Kidney epithelial cell (primary cell): ENCODE data around the gene ADM. TPM values are rescaled to one million over a fixed set of nuclear protein-coding genes. Genes with fewer than 3 reads are reported as not detected.

Experiments
- DNase-seq: peaks from one replicate; pipeline ENCODE4 v3.0.0-alpha.2; 2010; ENCODE audit warnings: low read depth
- H3K27me3 ChIP-seq: 2 replicates; pipeline ENCODE4 v1.6.0; 2011; ENCODE audit warnings: low read length; ENCODE audit not compliant: control insufficient read depth, insufficient read depth
- H3K36me3 ChIP-seq: 2 replicates; pipeline ENCODE4 v1.5.1; 2011; ENCODE audit warnings: low read length; ENCODE audit not compliant: control insufficient read depth, insufficient read depth
- H3K4me3 ChIP-seq: 2 replicates; pipeline ENCODE4 v1.5.1; 2011; ENCODE audit warnings: low read depth, mild to moderate bottlenecking, control low read depth, low read length
- total RNA-seq: library from RNA; depleted of rRNA; stranded (reverse); fragments of >200 nt; gene quantifications from 2 replicates; pipeline ENCODE4 v1.2.3, GENCODE V29; 2015
- TF ChIP-seq, protein P1 (sequence below): IDR thresholded peaks from 2 replicates; pipeline ENCODE4 v1.5.1; 2011; ENCODE audit warnings: mild to moderate bottlenecking, moderate library complexity, low read length, control low read depth, inconsistent platforms; ENCODE audit not compliant: insufficient read depth, poor library complexity, severe bottlenecking

The ADM gene
- total RNA-seq, 1 donor from 2014 or later: 68.1 TPM

DNA sequence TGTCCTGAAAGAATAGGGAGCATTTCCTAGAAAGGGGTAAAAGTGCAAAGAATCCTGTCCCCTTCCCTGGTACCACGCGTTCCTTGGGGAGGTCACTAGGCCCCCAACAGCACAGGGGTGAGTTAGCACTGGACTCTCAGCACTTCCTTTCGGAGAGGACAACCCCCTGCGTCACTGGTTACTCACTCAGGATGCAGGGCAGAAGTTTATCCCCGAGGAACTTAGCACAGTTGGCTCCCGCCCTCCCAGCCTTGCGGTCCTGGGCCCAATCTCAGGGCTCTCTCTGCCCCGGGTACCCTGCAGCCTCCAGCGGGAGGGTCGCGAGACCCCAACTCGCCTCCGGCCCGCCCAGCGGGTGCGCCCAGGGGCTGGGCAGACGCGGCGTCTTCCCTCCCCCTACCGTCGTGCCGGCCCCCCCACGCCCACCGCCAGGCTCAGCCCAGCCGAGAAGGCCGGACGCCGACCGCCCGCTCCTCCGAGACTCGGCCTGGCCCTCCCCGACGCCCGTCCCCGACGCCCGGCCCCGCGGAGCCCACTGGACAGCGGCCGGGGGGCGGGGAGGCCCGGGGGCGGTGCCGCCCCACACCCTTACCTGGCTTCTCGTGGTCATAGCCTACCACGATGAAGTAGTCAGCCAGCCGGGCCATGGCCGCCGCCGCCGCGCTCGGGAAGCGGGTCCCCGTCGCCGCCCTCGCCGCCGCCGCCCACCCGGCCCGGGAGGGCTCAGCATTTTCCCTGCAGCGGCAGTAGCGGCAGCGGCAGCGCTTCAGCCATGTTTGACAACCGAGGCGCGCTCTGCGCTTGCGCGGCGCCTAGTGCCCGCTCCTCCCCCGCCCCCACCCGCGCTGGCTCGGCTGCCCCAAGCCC is 11.2 kb upstream of the ADM start, which contains the start of gene SBF2:
TSS of gene SBF2 (minus strand) at position 797 of the 867 bp plus-strand sequence. CDS start at position 647, 150 bp downstream.
- Histone ChIP-seq H3K36me3 (no peaks in the 10 kb centered on the region), H3K27me3 (no peaks in the 10 kb centered on the region), H3K4me3 (peak within 1 kb of the TSS; percentile 88)
- no peak for DNase-seq
- TF ChIP-seq, protein P1, sequence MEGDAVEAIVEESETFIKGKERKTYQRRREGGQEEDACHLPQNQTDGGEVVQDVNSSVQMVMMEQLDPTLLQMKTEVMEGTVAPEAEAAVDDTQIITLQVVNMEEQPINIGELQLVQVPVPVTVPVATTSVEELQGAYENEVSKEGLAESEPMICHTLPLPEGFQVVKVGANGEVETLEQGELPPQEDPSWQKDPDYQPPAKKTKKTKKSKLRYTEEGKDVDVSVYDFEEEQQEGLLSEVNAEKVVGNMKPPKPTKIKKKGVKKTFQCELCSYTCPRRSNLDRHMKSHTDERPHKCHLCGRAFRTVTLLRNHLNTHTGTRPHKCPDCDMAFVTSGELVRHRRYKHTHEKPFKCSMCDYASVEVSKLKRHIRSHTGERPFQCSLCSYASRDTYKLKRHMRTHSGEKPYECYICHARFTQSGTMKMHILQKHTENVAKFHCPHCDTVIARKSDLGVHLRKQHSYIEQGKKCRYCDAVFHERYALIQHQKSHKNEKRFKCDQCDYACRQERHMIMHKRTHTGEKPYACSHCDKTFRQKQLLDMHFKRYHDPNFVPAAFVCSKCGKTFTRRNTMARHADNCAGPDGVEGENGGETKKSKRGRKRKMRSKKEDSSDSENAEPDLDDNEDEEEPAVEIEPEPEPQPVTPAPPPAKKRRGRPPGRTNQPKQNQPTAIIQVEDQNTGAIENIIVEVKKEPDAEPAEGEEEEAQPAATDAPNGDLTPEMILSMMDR: no peak

DNA sequence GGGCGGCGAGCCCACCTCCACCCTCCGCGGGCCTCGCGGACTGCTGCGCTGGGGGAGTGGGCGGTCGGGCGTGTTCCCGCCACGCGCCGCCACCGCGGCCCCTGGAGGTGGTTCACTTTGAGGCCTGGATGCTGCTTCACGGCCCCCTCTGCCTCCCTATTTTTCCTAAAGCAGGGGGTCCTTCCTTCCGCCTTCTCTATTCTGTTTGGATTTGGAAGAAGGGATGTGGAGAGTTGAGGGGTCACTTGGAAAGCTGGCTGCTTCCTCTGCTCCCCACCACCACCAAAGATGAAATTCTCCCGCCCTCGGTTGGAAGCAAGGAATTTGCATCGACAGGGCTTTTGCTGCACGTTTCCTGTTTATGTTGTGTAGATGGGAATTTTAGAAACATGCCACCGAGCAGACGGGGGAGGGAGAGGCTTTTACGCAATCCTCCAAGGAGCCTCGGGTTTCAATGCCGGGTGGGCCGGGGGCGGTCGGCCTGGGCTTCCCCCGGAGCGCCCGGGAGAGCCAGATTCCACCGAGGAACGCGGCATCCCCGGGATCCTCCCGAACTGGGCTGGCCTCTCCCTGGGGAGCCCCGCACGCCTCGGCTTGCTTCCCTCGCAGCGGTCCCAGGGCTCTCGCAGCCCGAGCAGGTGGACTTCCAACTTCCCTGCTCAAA is 10.5 kb upstream of the ADM start:
- Histone ChIP-seq H3K4me3 (peak overlapping the region; percentile 88), H3K27me3 (no peaks in the 10 kb centered on the region), H3K36me3 (no peaks in the 10 kb centered on the region)
- no peak for DNase-seq
- TF ChIP-seq, protein P1: no peak

DNA sequence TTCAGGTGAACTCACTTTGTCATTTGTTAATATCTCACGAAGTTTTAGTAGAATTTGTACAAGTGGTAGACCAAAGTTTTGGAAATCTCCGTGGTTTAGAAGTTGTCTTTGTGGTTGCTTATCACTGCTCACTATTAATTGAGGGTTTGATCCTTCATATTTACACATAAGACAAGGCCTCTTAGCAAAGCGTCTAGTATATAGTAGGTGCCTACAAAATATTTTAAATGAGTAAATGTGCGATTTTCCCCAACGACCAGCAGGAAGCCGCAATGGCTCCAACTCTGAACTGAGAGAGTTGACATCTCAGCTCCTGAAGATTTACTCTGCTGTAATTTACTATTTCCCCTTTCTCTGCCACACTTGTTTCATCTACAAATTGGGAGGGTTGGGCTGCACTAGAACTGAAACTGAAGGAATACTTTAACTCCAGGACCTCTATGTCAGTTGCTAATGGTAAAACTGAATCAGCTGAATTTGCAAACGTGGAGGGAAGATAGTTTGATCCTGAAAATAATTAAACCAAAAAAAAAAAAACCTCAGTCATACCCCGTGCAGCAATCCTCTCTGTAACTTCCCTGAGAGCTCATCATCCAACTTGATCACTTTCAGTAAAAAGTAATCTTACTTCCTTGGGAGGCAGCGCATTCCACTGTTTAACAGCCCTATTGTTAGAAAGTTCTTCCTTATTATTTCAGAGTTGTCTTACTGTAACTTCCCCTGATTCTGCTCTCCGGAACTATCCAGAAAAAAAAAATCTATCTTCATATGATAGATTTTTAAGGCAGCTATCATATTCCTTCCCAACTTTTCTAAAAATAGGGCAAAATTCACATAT is 9.6 kb upstream of the ADM start:
- Histone ChIP-seq H3K4me3 (no peak overlapping the region), H3K27me3 (no peaks in the 10 kb centered on the region), H3K36me3 (no peaks in the 10 kb centered on the region)
- TF ChIP-seq, protein P1: no peak
- no peak for DNase-seq

DNA sequence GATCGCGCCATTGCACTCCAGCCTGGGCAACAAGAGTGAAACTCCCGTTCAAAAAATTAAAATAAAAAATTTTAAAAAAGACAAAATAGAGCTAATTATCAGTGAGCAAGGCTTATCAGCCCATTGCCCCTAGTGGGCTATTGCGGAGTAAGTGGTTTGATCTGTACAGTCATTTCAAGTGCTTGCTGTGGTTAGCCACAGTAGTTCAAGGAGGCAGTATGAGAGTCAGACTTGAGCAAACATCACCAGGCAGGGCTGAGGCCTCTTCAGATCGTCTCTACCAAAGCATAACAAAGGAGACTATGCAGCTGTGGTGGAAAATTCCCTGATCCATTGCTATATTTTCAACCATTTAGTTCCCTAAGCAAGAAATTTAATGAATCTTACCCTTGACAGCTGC is 6.5 kb upstream of the ADM start:
- TF ChIP-seq, protein P1: peak; percentile 20
- Histone ChIP-seq H3K36me3 (no peaks in the 10 kb centered on the region), H3K4me3 (no peak overlapping the region), H3K27me3 (no peaks in the 10 kb centered on the region)
- peak; percentile 89 for DNase-seq

DNA sequence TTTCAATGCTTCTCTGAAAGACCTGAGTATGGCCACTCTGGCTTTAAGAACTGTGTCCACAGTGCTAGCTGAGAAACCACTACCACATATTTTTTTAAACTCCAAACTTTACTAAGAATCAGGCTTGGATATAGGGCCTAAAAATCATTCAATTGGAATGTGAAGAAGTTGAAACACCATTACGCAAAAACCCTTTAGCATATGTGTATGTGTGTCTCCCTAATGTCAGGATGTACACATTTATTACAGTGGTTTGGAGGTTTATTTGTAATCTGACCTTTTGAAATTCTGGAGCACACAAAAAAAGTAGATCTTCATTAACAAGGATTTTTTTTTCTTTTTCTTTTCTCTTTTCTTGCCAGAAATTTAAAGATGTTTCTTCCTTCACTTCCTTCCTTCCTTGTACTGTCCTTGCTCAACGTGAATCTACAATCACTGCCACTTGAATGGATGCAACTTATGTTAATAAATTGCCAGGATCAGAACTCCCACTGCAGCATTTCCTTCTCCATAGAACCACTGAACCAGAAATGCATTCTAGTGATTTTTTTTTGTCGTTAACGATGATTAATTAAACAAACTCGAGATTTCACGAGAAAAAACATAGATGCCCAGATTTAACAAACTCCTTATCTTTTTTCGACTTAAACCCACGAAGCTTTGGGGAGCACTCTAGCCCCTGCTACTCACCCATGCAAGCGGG is 3.1 kb upstream of the ADM start:
- TF ChIP-seq, protein P1: no peak
- no peak for DNase-seq
- Histone ChIP-seq H3K4me3 (peak overlapping the region; percentile 55), H3K36me3 (no peaks in the 10 kb centered on the region), H3K27me3 (no peaks in the 10 kb centered on the region)
